ENCODE results near the gene ERCC1. TPM values are rescaled to one million over a fixed set of nuclear protein-coding genes. Genes with fewer than 3 reads are reported as not detected.

The ERCC1 gene
- total RNA-seq, 1 donor = 73.0 TPM

GRCh38 chr19:45404557-45405434 lies 18.9 kb downstream of the ERCC1 start, which contains the start of gene PPP1R13L:
PPP1R13L (minus strand) TSS chr19:45405069; CDS start chr19:45398318, 6,751 bp downstream.
- TF ChIP-seq, protein P1, sequence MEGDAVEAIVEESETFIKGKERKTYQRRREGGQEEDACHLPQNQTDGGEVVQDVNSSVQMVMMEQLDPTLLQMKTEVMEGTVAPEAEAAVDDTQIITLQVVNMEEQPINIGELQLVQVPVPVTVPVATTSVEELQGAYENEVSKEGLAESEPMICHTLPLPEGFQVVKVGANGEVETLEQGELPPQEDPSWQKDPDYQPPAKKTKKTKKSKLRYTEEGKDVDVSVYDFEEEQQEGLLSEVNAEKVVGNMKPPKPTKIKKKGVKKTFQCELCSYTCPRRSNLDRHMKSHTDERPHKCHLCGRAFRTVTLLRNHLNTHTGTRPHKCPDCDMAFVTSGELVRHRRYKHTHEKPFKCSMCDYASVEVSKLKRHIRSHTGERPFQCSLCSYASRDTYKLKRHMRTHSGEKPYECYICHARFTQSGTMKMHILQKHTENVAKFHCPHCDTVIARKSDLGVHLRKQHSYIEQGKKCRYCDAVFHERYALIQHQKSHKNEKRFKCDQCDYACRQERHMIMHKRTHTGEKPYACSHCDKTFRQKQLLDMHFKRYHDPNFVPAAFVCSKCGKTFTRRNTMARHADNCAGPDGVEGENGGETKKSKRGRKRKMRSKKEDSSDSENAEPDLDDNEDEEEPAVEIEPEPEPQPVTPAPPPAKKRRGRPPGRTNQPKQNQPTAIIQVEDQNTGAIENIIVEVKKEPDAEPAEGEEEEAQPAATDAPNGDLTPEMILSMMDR (IDR thresholded peaks at IDR 0.05; ENCODE audit: insufficient read depth, low read depth, low read length) = no peak
- DNase-seq (ENCODE audit: low read depth) = peak; percentile 64
- peak within 1 kb of the TSS; percentile 92 for H3K4me3 ChIP-seq (ENCODE audit: low read depth, low read length)

DNA sequence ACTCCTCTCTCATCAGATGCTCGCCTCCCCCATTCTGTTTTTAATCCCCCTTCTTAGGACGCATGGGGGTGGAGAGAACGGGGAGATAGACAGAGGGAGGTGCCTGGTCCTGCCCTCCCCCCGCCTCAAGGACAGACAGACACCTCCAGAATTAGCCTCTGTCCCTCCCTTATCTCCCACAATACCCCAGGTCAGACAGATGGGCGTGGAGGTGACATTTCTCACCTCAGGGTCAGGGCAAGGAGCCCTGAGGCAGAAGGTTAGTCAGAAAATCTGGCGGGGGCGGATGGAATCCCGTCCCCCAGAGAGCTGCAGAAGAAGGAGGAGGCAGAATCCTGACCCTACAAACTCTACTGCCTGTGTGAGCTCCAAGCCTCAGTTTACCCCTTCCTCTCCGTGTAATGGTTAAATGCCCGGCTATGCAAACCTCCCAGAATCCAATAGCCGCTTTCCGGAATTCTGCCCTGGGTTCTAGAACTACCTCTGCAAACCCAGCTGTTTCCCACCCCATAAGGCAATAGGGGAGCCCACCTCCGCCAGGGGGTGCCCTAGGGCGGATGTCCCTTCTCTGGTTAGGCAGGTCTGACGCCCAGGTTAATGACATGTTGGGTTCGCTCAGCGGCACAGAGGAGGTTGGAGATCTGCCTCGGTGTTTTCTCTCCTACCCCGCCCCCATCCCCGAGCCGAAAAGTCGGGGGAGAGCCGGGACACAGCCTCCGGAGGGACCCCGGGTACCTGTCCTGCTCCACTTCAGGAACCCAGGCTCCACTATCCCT lies 19.7 kb downstream of the ERCC1 start:
- TF ChIP-seq, protein P1 (IDR thresholded peaks at IDR 0.05; ENCODE audit: insufficient read depth, low read depth, low read length) = peak; percentile 60
- H3K4me3 ChIP-seq (ENCODE audit: low read depth, low read length) = peak overlapping the region; percentile 92

GRCh38 chr19:45403272-45403671 lies 20.4 kb downstream of the ERCC1 start:
- H3K4me3 ChIP-seq (ENCODE audit: low read depth, low read length) = no peak overlapping the region
- no peak for DNase-seq (ENCODE audit: low read depth)

More for the DNA sequence above, 19.7 kb downstream of the ERCC1 start:
- peak; percentile 24 for DNase-seq (ENCODE audit: low read depth)

DNA sequence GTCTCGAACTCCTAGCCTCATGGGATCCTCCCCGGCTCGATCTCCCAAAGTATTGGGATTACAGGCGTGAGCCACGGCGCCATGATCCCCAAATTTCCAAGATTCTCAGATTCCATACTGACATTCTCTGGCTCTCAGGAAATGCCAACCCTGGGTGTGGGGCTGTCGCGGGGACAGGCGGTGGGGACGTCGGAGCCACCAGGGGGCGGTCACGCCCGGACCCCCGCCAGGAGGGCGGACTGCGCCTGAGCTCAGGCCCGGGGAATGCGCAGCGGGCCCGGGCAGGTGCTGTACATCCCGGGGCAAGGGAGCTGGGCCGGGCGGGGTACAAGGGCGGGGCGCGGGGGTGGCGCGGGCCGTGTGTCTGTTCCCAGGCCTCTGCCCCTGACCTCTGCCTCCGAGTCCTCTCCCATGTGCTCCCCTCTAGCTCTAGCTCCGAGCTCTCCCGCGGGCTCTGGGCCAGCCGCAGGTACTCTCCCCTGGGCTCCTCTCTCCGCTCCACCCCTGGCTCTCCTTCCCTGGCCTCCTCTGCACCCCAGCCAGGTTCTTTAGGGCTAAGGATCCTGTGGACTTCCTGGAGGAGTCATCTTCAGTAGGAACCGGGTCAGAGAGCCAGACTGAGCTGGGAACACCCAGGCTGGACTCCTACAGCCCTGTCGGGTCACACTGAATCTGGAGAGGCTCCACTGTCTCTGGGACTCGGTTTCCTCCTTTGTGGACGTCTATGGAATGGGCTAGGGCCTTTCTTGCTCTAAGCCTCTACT lies 21.2 kb downstream of the ERCC1 start:
- H3K4me3 ChIP-seq (ENCODE audit: low read depth, low read length) = no peak overlapping the region
- DNase-seq (ENCODE audit: low read depth) = peak; percentile 23
- TF ChIP-seq, protein P1 (IDR thresholded peaks at IDR 0.05; ENCODE audit: insufficient read depth, low read depth, low read length) = peak; percentile 59

More at GRCh38 chr19:45403272-45403671, 20.4 kb downstream of the ERCC1 start:
- TF ChIP-seq, protein P1 (IDR thresholded peaks at IDR 0.05; ENCODE audit: insufficient read depth, low read depth, low read length) = no peak

DNA sequence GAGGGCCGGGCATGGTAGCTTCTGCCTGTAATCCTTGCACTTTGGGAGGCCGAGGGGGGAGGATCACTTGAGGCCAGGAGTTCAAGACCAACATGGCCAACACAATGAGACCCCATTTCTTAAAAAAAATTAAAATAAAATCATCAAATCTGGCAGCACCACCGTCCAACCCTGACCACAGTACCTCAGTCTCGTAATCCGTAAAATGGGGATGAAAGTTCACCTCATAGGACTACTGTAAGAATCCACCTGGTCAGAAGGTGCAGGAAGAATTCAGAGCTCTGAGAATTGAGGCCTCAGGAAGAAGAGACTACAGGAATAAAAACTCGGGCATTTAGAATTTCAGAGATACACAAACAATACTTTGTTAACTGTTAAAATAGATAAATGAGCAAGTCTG lies 21.9 kb downstream of the ERCC1 start:
- TF ChIP-seq, protein P1 (IDR thresholded peaks at IDR 0.05; ENCODE audit: insufficient read depth, low read depth, low read length) = no peak
- DNase-seq (ENCODE audit: low read depth) = no peak

DNA sequence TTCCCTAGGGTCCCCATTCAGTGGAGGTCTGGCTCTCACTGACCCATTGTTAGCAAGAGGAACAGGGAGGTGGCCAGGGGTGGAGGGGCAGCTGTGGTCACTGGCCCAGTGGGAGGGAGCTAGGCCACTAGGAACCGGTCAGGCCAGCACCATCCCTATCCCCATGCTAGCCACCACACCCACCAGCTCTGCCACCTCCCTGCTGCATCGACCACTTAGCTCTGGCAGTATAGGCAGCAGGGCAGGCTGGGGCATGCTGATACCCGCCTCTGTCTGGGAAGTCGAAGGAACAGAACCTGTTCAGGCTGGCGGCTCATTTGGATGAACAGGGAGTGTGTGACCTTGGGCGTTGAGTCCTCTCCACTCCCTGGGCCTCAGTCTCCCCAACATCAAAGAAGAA lies 23.5 kb downstream of the ERCC1 start:
- no peak overlapping the region for H3K4me3 ChIP-seq (ENCODE audit: low read depth, low read length)
- TF ChIP-seq, protein P1 (IDR thresholded peaks at IDR 0.05; ENCODE audit: insufficient read depth, low read depth, low read length) = no peak
- DNase-seq (ENCODE audit: low read depth) = no peak

More for the DNA sequence above, 21.9 kb downstream of the ERCC1 start:
- no peak overlapping the region for H3K4me3 ChIP-seq (ENCODE audit: low read depth, low read length)

Measured in fibroblast of villous mesenchyme (primary cell).